Loucy (cell line): Measurements from ENCODE around the gene TEX26.

Experiments
- H2AFZ ChIP-seq: fragments of 200-600 bp; sonication (generic); 2 replicates; pipeline ENCODE4 v1.6.0; 2016; ENCODE audit warnings: antibody characterized with exemption, mild to moderate bottlenecking, low read length, moderate library complexity
- H3F3A ChIP-seq: fragments of 200-600 bp; 2 replicates; pipeline ENCODE4 v1.6.0; 2016; ENCODE audit warnings: antibody characterized with exemption, low read depth, mild to moderate bottlenecking
- H3K27me3 ChIP-seq: fragments of 200-600 bp; sonication (generic); 2 replicates; pipeline ENCODE4 v1.6.1; 2014; ENCODE audit warnings: low read length, mild to moderate bottlenecking; ENCODE audit not compliant: insufficient read depth, poor library complexity, severe bottlenecking
- H3K36me3 ChIP-seq: fragments of 200-600 bp; sonication (generic); 2 replicates; pipeline ENCODE4 v1.6.1; 2016; ENCODE audit warnings: low read length; ENCODE audit not compliant: insufficient read depth
- H3K4me1 ChIP-seq: fragments of 200-600 bp; sonication (generic); 2 replicates; pipeline ENCODE4 v1.5.1; 2014; ENCODE audit warnings: low read length, mild to moderate bottlenecking; ENCODE audit not compliant: insufficient read depth, poor library complexity, severe bottlenecking
- H3K4me2 ChIP-seq: fragments of 200-600 bp; sonication (generic); 2 replicates; pipeline ENCODE4 v1.6.0; 2014; ENCODE audit warnings: antibody characterized with exemption, low read length, low read depth, mild to moderate bottlenecking; ENCODE audit not compliant: poor library complexity, severe bottlenecking
- H3K4me3 ChIP-seq: fragments of 200-600 bp; sonication (generic); 2 replicates; pipeline ENCODE4 v1.5.1; 2014; ENCODE audit warnings: low read length, mild to moderate bottlenecking, mixed read lengths; ENCODE audit not compliant: poor library complexity, severe bottlenecking
- H3K79me2 ChIP-seq: fragments of 200-600 bp; sonication (generic); 2 replicates; pipeline ENCODE4 v1.6.1; 2014; ENCODE audit warnings: low read length; ENCODE audit not compliant: insufficient read depth
- H3K9ac ChIP-seq: fragments of 200-600 bp; sonication (generic); 2 replicates; pipeline ENCODE4 v1.6.0; 2014; ENCODE audit warnings: mild to moderate bottlenecking, low read depth, low read length, moderate library complexity; ENCODE audit not compliant: poor library complexity, severe bottlenecking
- H3K9me2 ChIP-seq: fragments of 200-600 bp; sonication (generic); replicated peaks from 2 replicates; pipeline ENCODE4 v1.6.1; 2016; ENCODE audit warnings: low read depth, low read length, mixed read lengths
- H3K9me3 ChIP-seq: fragments of 200-600 bp; sonication (generic); 2 replicates; pipeline ENCODE4 v1.6.1; 2014; ENCODE audit warnings: mild to moderate bottlenecking, antibody characterized with exemption, low read length, low read depth; ENCODE audit not compliant: insufficient read depth
- H4K20me1 ChIP-seq: fragments of 200-600 bp; sonication (generic); 2 replicates; pipeline ENCODE4 v1.6.0; 2014; ENCODE audit warnings: antibody characterized with exemption, low read length, mild to moderate bottlenecking; ENCODE audit not compliant: insufficient read depth, poor library complexity, severe bottlenecking
- EZH2phosphoT487 ChIP-seq: fragments of 200-600 bp; IDR thresholded peaks from 2 replicates; pipeline ENCODE4 v1.6.1; 2018; ENCODE audit warnings: antibody characterized with exemption, mild to moderate bottlenecking, moderate library complexity, borderline replicate concordance
- TF ChIP-seq, protein P1 (sequence below): fragments of 200-600 bp; sonication (generic); conservative IDR thresholded peaks from 2 replicates; pipeline ENCODE4 v1.5.1; 2014; ENCODE audit warnings: mild to moderate bottlenecking, antibody characterized with exemption, low read length

Gene TEX26

DNA sequence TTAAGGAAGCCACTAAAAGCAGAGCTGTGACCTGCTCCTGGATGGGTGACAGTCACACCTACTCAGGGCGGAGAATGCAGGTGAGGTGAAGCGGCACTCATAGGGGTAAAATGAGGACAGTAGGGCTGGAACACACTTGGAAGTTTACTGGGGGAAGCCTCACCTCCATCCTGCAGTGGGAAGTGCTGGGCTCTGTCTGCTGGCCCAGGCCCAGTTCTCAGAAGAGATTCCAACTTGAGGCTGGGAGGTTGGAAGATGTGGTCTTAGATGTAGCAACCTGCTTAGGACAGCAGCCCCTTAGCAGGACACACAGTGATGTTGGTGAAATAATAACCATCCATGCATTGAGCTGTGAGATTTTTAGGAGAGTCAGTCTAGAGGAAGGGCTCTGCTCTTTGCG lies 21.8 kb upstream of the TEX26 start:
- no peaks in the 10 kb centered on the region for H4K20me1 ChIP-seq
- H3K4me2 ChIP-seq: no peak overlapping the region

DNA sequence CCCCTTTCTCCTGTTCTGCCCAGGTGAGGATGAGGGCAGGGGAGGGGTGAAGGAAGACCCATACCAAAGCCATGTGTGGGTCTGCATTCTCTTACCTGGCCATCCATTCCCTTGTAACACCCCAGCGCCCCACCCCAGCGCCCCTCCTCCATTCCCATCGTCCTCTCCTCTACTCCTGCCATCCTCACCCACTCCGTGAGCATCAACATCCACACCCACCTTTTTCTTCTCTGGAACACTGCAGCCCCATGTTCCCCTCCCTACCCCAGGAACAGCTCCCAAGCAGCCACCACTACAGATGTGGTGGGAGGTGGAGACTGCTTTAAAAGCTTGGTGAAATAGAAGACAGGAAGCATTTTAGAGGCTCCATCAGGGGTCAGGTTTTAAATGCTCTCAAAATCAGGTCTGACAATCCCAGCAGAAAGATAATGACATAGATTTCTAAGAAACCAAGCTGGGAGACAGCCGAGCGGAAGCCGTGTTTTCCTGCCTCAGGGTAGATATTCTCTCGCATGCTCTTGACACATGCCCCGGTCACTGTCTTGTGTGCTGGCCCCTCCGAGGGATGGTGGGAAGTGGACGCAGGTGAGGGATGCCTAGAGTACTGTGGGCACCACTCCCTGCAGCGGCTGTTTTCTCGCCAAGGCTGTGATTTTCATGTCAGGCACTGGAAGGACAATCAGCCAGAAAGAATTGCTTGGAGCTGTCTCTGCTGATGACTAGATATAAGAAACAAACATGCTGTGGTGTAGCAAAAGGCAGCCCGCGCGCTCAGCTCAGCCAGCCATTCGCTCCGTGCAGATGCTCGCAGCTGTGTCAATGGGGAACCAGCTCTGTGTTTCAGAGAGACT lies 16.5 kb upstream of the TEX26 start:
- no peaks in the 10 kb centered on the region for H3K4me1 ChIP-seq
- H3K27me3 ChIP-seq: peaks cover 63% of the 10 kb centered on the region
- peak overlapping the region; percentile 13 for H3K4me2 ChIP-seq
- no peaks in the 10 kb centered on the region for H4K20me1 ChIP-seq
- no peak overlapping the region for H2AFZ ChIP-seq
- H3K9me2 ChIP-seq: no peaks in the 10 kb centered on the region
- H3K9me3 ChIP-seq: no peaks in the 10 kb centered on the region
- H3K36me3 ChIP-seq: no peaks in the 10 kb centered on the region
- H3K79me2 ChIP-seq: no peaks in the 10 kb centered on the region
- H3K4me3 ChIP-seq: no peak overlapping the region
- H3K9ac ChIP-seq: no peak overlapping the region
- TF ChIP-seq EZH2phosphoT487: no peak
- TF ChIP-seq, protein P1, sequence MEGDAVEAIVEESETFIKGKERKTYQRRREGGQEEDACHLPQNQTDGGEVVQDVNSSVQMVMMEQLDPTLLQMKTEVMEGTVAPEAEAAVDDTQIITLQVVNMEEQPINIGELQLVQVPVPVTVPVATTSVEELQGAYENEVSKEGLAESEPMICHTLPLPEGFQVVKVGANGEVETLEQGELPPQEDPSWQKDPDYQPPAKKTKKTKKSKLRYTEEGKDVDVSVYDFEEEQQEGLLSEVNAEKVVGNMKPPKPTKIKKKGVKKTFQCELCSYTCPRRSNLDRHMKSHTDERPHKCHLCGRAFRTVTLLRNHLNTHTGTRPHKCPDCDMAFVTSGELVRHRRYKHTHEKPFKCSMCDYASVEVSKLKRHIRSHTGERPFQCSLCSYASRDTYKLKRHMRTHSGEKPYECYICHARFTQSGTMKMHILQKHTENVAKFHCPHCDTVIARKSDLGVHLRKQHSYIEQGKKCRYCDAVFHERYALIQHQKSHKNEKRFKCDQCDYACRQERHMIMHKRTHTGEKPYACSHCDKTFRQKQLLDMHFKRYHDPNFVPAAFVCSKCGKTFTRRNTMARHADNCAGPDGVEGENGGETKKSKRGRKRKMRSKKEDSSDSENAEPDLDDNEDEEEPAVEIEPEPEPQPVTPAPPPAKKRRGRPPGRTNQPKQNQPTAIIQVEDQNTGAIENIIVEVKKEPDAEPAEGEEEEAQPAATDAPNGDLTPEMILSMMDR: no peak
- no peaks in the 10 kb centered on the region for H3F3A ChIP-seq

More for the DNA sequence above, 21.8 kb upstream of the TEX26 start:
- peaks cover 23% of the 10 kb centered on the region for H3K4me1 ChIP-seq
- no peaks in the 10 kb centered on the region for H3F3A ChIP-seq
- no peak for TF ChIP-seq EZH2phosphoT487
- TF ChIP-seq, protein P1: no peak
- H3K9me2 ChIP-seq: no peaks in the 10 kb centered on the region
- H2AFZ ChIP-seq: no peak overlapping the region
- peaks cover 13% of the 10 kb centered on the region for H3K27me3 ChIP-seq
- no peaks in the 10 kb centered on the region for H3K36me3 ChIP-seq
- H3K4me3 ChIP-seq: no peak overlapping the region
- H3K79me2 ChIP-seq: no peaks in the 10 kb centered on the region
- no peak overlapping the region for H3K9ac ChIP-seq
- no peaks in the 10 kb centered on the region for H3K9me3 ChIP-seq

DNA sequence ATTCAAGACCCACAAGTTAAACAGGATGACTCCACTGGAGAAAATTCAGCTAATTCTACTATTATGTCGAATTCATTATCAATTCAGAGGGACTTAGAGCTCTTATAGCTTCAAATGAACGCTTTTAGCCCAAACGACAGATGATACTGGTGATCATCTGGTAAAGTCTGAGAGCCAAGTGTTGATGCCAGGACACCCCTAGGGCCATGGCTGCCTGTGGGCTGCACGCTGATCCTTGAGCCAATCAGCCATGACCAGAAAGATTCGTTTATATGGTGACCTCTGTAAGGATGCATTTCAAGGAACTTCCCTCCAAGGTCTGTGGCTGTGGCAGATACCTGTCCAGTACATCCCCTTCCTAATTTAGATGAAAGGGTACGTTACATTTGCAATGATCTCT lies 15.5 kb upstream of the TEX26 start:
- H3K9me2 ChIP-seq: no peaks in the 10 kb centered on the region
- no peaks in the 10 kb centered on the region for H3K79me2 ChIP-seq
- H2AFZ ChIP-seq: no peak overlapping the region
- H3K9ac ChIP-seq: no peak overlapping the region
- TF ChIP-seq, protein P1: no peak
- no peak for TF ChIP-seq EZH2phosphoT487
- no peaks in the 10 kb centered on the region for H3K4me1 ChIP-seq
- no peaks in the 10 kb centered on the region for H3F3A ChIP-seq
- H4K20me1 ChIP-seq: no peaks in the 10 kb centered on the region
- peaks cover 65% of the 10 kb centered on the region for H3K27me3 ChIP-seq
- no peak overlapping the region for H3K4me2 ChIP-seq
- H3K4me3 ChIP-seq: no peak overlapping the region
- no peaks in the 10 kb centered on the region for H3K9me3 ChIP-seq
- H3K36me3 ChIP-seq: no peaks in the 10 kb centered on the region
